ENCODE results near the gene COPG1.
"Not testable (repeated sequence)": the region's sequence is repeated elsewhere in the genome, so short reads cannot be mapped to it uniquely, and the experiment has no call there.

The COPG1 gene

GRCh38 chr3:129249284-129250065, at the start of gene COPG1:
Gene COPG1, plus strand, starts transcription at chr3:129249606. Its CDS starts 104 bp downstream, at chr3:129249710.
- peak; percentile 70 to 77 (median 71) for DNase-seq (ENCODE audit: low read depth in 3 of 3)

- no peak for DNase-seq (ENCODE audit: low read depth in 3 of 3)
These were observed 44.9 kb upstream of the COPG1 start for GRCh38 chr3:129204473-129204872.

- DNase-seq (ENCODE audit: low read depth in 3 of 3) = no peak
These were observed 44.1 kb upstream of the COPG1 start for GRCh38 chr3:129205109-129205832.

GRCh38 chr3:129207479-129207878, 41.9 kb upstream of the COPG1 start:
- DNase-seq (ENCODE audit: low read depth in 3 of 3) = no peak

- no peak for DNase-seq (ENCODE audit: low read depth in 3 of 3)
These were observed 38.1 kb upstream of the COPG1 start for GRCh38 chr3:129211345-129211744.

- DNase-seq (ENCODE audit: low read depth in 3 of 3) = no peak
These were observed 37.6 kb upstream of the COPG1 start for GRCh38 chr3:129211772-129212171.

GRCh38 chr3:129213238-129213637, 36.2 kb upstream of the COPG1 start:
- no peak for DNase-seq (ENCODE audit: low read depth in 3 of 3)

GRCh38 chr3:129218742-129219141, 30.7 kb upstream of the COPG1 start:
- no peak for DNase-seq (ENCODE audit: low read depth in 3 of 3)

- DNase-seq (ENCODE audit: low read depth in 3 of 3) = not testable (repeated sequence)
These were observed 25.0 kb upstream of the COPG1 start for GRCh38 chr3:129224387-129224786.

GRCh38 chr3:129224984-129225393, 24.4 kb upstream of the COPG1 start:
- no peak for DNase-seq (ENCODE audit: low read depth in 3 of 3)

- DNase-seq (ENCODE audit: low read depth in 3 of 3) = no peak
These were observed 23.0 kb upstream of the COPG1 start for GRCh38 chr3:129226374-129226773.

GRCh38 chr3:129228891-129229585, 20.4 kb upstream of the COPG1 start:
- no peak for DNase-seq (ENCODE audit: low read depth in 3 of 3)

GRCh38 chr3:129230311-129231019, 18.9 kb upstream of the COPG1 start:
- DNase-seq (ENCODE audit: low read depth in 3 of 3) = peak in 1 of 3 donors; percentile 30

- no peak for DNase-seq (ENCODE audit: low read depth in 3 of 3)
These were observed 17.9 kb upstream of the COPG1 start for GRCh38 chr3:129231331-129232119.

GRCh38 chr3:129233538-129233937, 15.9 kb upstream of the COPG1 start:
- no peak for DNase-seq (ENCODE audit: low read depth in 3 of 3)

- no peak for DNase-seq (ENCODE audit: low read depth in 3 of 3)
These were observed 15.0 kb upstream of the COPG1 start for GRCh38 chr3:129234441-129234840.

- DNase-seq (ENCODE audit: low read depth in 3 of 3) = no peak
These were observed 14.0 kb upstream of the COPG1 start for GRCh38 chr3:129235344-129235917.

- no peak for DNase-seq (ENCODE audit: low read depth in 3 of 3)
These were observed 10.3 kb upstream of the COPG1 start for GRCh38 chr3:129238945-129239705.

- DNase-seq (ENCODE audit: low read depth in 3 of 3) = no peak
These were observed 9.4 kb upstream of the COPG1 start for GRCh38 chr3:129239991-129240390.

- no peak for DNase-seq (ENCODE audit: low read depth in 3 of 3)
These were observed 9.0 kb upstream of the COPG1 start for GRCh38 chr3:129240436-129240835.

All from stimulated activated CD4-positive, alpha-beta T cell treated with anti-CD3 and anti-CD28 coated beads, TNF-alpha, amount 100 ng/mL, for 48 hours (primary cell).